Mesendoderm (in vitro differentiated cells): Measurements from ENCODE around the gene OR5V1. TPM values are rescaled to one million over a fixed set of nuclear protein-coding genes. Genes with fewer than 3 reads are reported as not detected.

Source experiments
- DNase-seq: peaks from one replicate; pipeline ENCODE4 v3.0.0; 2013
- H2AK5ac ChIP-seq: 2 replicates; pipeline ENCODE4 v1.6.1; 2013; ENCODE audit warnings: low read length, inconsistent platforms
- H2BK120ac ChIP-seq: 2 replicates; pipeline ENCODE4 v1.6.1; 2013; ENCODE audit warnings: low read depth, mild to moderate bottlenecking, low read length, moderate library complexity, mixed read lengths
- H2BK15ac ChIP-seq: replicated peaks from 2 replicates; pipeline ENCODE4 v1.6.1; 2013; ENCODE audit warnings: low read depth, mild to moderate bottlenecking, moderate library complexity
- H2BK5ac ChIP-seq: 2 replicates; pipeline ENCODE4 v1.6.1; 2013; ENCODE audit warnings: low read length, inconsistent platforms
- H3K18ac ChIP-seq: 2 replicates; pipeline ENCODE4 v1.6.1; 2013; ENCODE audit warnings: mild to moderate bottlenecking, low read length, mixed read lengths
- H3K23ac ChIP-seq: one replicate; pipeline ENCODE4 v1.6.1; 2013; ENCODE audit warnings: low read length
- H3K27ac ChIP-seq: 2 replicates; pipeline ENCODE4 v1.5.1; 2013; ENCODE audit warnings: low read depth, mild to moderate bottlenecking, inconsistent platforms, low read length, moderate library complexity
- H3K27me3 ChIP-seq: 2 replicates; pipeline ENCODE4 v1.6.1; 2013; ENCODE audit warnings: low read length, control low read depth, mild to moderate bottlenecking, inconsistent platforms; ENCODE audit not compliant: insufficient read depth, poor library complexity
- H3K36me3 ChIP-seq: 2 replicates; pipeline ENCODE4 v1.6.1; 2013; ENCODE audit warnings: low read length, inconsistent platforms; ENCODE audit not compliant: control insufficient read depth, insufficient read depth
- H3K4ac ChIP-seq: one replicate; pipeline ENCODE4 v1.6.1; 2013; ENCODE audit warnings: low read depth, mild to moderate bottlenecking, low read length, moderate library complexity
- H3K4me1 ChIP-seq: 2 replicates; pipeline ENCODE4 v1.6.1; 2013; ENCODE audit warnings: low read depth, low read length, inconsistent platforms; ENCODE audit not compliant: control insufficient read depth
- H3K4me2 ChIP-seq: 2 replicates; pipeline ENCODE4 v1.6.1; 2013; ENCODE audit warnings: low read length
- H3K4me3 ChIP-seq: 2 replicates; pipeline ENCODE4 v1.5.1; 2013; ENCODE audit warnings: mild to moderate bottlenecking, low read length
- H3K56ac ChIP-seq: one replicate; pipeline ENCODE4 v1.6.1; 2013; ENCODE audit warnings: low read length
- H3K79me1 ChIP-seq: 2 replicates; pipeline ENCODE4 v1.6.1; 2013; ENCODE audit warnings: low read length, inconsistent platforms
- H3K79me2 ChIP-seq: 2 replicates; pipeline ENCODE4 v1.6.1; 2013; ENCODE audit warnings: mild to moderate bottlenecking, low read length; ENCODE audit not compliant: control insufficient read depth, insufficient read depth
- H3K9ac ChIP-seq: 2 replicates; pipeline ENCODE4 v1.6.1; 2013; ENCODE audit warnings: low read length, inconsistent platforms
- H4K5ac ChIP-seq: one replicate; pipeline ENCODE4 v1.6.1; 2013; ENCODE audit warnings: low read length
- H4K8ac ChIP-seq: one replicate; pipeline ENCODE4 v1.6.1; 2013; ENCODE audit warnings: low read depth, mild to moderate bottlenecking, control low read depth, low read length, moderate library complexity
- WGBS: extraction: QIAGEN DNeasy Blood & Tissue Kit; methylation state at CpG from one replicate; pipeline ENCODE4 v1.1.7; 2013; ENCODE audit warnings: low lambda C conversion rate, missing lambda C conversion rate; ENCODE audit not compliant: insufficient coverage; ENCODE audit errors: extremely low coverage; 5-methylcytosine and 5-hydroxymethylcytosine counted together
- polyA plus RNA-seq, 2 experiments: library from polyadenylated mRNA; stranded (reverse); fragments of 200-250 nt; gene quantifications; one replicate each; pipeline ENCODE4 v1.2.3, GENCODE V29; 2013

The OR5V1 gene
- not detected for polyA plus RNA-seq (2013, experiment 1 of 2)
- not detected for polyA plus RNA-seq (2013, experiment 2 of 2)

DNA sequence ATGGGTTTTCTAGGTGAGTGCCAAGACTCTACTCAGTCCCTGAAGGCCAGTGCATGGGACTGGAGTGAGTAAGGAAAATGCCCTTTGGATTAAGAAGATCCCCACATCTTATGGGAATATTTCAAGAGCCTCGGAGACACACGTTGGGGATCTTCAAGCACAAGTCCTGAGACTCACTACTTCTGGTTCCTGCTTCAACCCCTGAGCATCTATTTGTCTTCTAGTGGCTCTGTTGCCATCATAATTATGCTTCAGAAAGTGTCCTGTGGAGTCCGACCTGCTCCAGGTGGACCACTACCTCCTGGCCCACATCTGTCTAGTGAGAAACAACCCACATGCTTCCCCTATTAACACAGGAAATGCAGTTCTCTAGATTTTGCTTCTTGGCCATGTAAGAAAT lies at the start of gene OR5V1:
TSS of gene OR5V1 (minus strand) at position 101 of the 400 bp plus-strand sequence. CDS start 12,670 bp downstream, outside the sequence.
- Histone ChIP-seq H3K27me3 (no peaks in the 10 kb centered on the region), H3K79me2 (no peaks in the 10 kb centered on the region), H3K36me3 (no peaks in the 10 kb centered on the region), H3K23ac (no peak within 1 kb of the TSS), H3K9ac (no peak within 1 kb of the TSS), H4K5ac (no peak within 1 kb of the TSS), H3K27ac (no peak within 1 kb of the TSS), H2BK15ac (no peak within 1 kb of the TSS), H3K56ac (no peak within 1 kb of the TSS), H2AK5ac (no peak within 1 kb of the TSS), H4K8ac (no peak within 1 kb of the TSS), H3K4me2 (no peak within 1 kb of the TSS), H2BK120ac (no peak within 1 kb of the TSS), H3K4me1 (no peaks in the 10 kb centered on the region), H3K79me1 (no peaks in the 10 kb centered on the region), H2BK5ac (no peak within 1 kb of the TSS), H3K4ac (no peak within 1 kb of the TSS), H3K4me3 (no peak within 1 kb of the TSS), H3K18ac (no peak within 1 kb of the TSS)
- no CpG with 5 or more reads among the region's 3 CpGs for WGBS
- DNase-seq: no peak

DNA sequence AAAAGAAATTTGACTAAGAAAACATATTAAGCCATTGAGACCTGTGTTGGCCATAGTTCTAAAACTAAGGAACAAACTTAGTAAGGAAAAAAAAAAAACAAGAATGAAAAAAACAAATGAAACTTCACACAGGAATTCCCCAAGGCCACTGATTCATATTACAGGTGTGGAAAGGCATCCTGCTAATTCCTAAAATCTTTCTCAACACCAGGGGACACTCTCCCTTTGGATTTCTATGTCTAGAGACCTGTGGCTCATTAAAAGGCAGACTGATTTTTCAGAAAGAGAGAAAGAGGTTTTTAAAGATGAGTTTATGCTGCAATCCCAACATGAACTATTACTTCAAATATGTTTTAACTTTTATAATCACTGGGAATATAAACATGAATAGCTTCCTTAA lies 45.9 kb upstream of the OR5V1 start, which contains the start of gene OR12D1:
TSS of gene OR12D1 (plus strand) at position 341 of the 400 bp plus-strand sequence.
- no peaks in the 10 kb centered on the region for H3K27me3 ChIP-seq
- no peak within 1 kb of the TSS for H2BK5ac ChIP-seq
- no peak within 1 kb of the TSS for H2BK15ac ChIP-seq
- H3K23ac ChIP-seq: no peak within 1 kb of the TSS
- H3K79me2 ChIP-seq: no peaks in the 10 kb centered on the region
- H4K5ac ChIP-seq: no peak within 1 kb of the TSS
- H3K4me3 ChIP-seq: no peak within 1 kb of the TSS
- no peak within 1 kb of the TSS for H4K8ac ChIP-seq
- no peak within 1 kb of the TSS for H3K4me2 ChIP-seq
- no peak within 1 kb of the TSS for H2AK5ac ChIP-seq
- no peak within 1 kb of the TSS for H3K9ac ChIP-seq
- no peak within 1 kb of the TSS for H3K18ac ChIP-seq
- H3K4ac ChIP-seq: no peak within 1 kb of the TSS
- no peaks in the 10 kb centered on the region for H3K4me1 ChIP-seq
- H3K27ac ChIP-seq: no peak within 1 kb of the TSS
- no peaks in the 10 kb centered on the region for H3K36me3 ChIP-seq
- DNase-seq: peak; percentile 61
- no peak within 1 kb of the TSS for H2BK120ac ChIP-seq
- H3K56ac ChIP-seq: no peak within 1 kb of the TSS
- no peaks in the 10 kb centered on the region for H3K79me1 ChIP-seq

DNA sequence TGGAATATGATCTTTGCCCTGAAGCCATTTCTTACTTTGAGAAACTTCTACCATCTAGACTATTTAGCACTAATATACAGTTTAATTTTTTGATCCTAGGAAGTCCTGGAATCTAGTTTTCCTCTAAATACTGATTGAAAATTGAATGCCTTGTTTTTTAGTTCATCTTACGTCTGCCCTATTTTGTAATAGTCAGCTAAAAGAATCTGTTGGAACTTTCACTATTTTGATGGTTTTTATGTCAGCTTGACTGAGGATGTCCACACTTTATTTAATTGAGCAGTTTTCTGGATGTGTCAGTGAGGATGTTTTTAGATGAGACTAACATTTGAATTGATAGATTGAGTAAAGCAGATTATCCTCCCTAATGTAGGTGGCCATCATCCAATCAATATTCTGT lies 35.1 kb upstream of the OR5V1 start:
- no peak overlapping the region for H2BK5ac ChIP-seq
- no peak overlapping the region for H3K4me2 ChIP-seq
- H3K56ac ChIP-seq: no peak overlapping the region
- WGBS: no CpG with 5 or more reads among the region's 1 CpG
- H3K79me1 ChIP-seq: no peaks in the 10 kb centered on the region
- no peak overlapping the region for H4K8ac ChIP-seq
- H3K23ac ChIP-seq: no peak overlapping the region
- H3K36me3 ChIP-seq: no peaks in the 10 kb centered on the region
- no peak overlapping the region for H3K4me3 ChIP-seq
- no peak overlapping the region for H3K27ac ChIP-seq
- H3K18ac ChIP-seq: no peak overlapping the region
- no peak overlapping the region for H4K5ac ChIP-seq
- DNase-seq: no peak
- H3K27me3 ChIP-seq: no peaks in the 10 kb centered on the region
- H3K9ac ChIP-seq: no peak overlapping the region
- H3K4me1 ChIP-seq: no peaks in the 10 kb centered on the region
- H2AK5ac ChIP-seq: no peak overlapping the region
- H3K79me2 ChIP-seq: no peaks in the 10 kb centered on the region
- H2BK15ac ChIP-seq: no peak overlapping the region
- H3K4ac ChIP-seq: no peak overlapping the region
- no peak overlapping the region for H2BK120ac ChIP-seq

DNA sequence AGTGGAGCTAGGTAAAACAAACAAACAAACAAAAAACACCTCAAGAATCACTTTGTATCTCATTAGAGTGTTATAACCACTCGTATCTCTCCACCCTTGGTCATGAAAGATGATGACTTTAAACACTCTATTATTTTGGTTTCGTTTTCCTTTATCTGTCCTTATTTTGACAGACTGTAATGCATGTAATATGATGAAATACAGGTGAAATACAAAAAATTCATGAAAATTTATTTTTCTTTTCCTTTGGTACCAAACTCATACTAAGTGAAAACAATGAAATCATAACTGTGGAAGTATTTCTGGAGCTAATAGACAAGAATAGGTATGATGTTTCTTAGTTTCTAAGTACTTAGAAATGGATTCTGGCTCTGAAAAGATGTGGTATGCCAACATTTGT lies 30.9 kb upstream of the OR5V1 start:
- no peak overlapping the region for H3K9ac ChIP-seq
- H2BK120ac ChIP-seq: no peak overlapping the region
- no peaks in the 10 kb centered on the region for H3K79me2 ChIP-seq
- no peak overlapping the region for H2BK5ac ChIP-seq
- H3K4me1 ChIP-seq: no peaks in the 10 kb centered on the region
- no peak for DNase-seq
- H4K8ac ChIP-seq: no peak overlapping the region
- no peak overlapping the region for H3K4ac ChIP-seq
- H3K56ac ChIP-seq: no peak overlapping the region
- H3K36me3 ChIP-seq: no peaks in the 10 kb centered on the region
- no peak overlapping the region for H3K4me3 ChIP-seq
- H2AK5ac ChIP-seq: no peak overlapping the region
- H3K79me1 ChIP-seq: no peaks in the 10 kb centered on the region
- no peak overlapping the region for H3K4me2 ChIP-seq
- H3K18ac ChIP-seq: no peak overlapping the region
- no peak overlapping the region for H3K27ac ChIP-seq
- H3K23ac ChIP-seq: no peak overlapping the region
- WGBS: no CpG with 5 or more reads among the region's 2 CpGs
- H4K5ac ChIP-seq: no peak overlapping the region
- H3K27me3 ChIP-seq: no peaks in the 10 kb centered on the region
- H2BK15ac ChIP-seq: no peak overlapping the region

DNA sequence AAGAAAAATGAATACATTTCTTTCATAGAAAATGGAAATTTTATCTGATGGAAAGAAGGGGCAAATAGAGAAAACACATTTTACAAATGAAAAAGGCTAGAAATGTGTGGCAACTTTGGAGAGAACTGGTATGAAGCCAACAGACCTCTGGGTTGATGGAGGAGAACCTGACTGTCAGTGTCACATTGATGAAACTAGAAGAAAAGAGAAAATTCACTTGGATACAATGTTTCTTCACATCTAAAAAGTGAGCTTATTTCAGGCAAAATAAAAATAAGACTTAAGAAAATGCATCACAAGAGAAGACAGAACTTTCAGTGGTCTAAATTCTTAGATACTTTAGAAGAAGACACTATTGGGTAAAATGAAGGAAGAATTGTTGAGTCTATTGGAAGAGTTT lies 26.7 kb upstream of the OR5V1 start, which contains the start of gene OR12D2:
TSS of gene OR12D2 (plus strand) at position 301 of the 400 bp plus-strand sequence. CDS start 1,069 bp downstream, outside the sequence.
- H3K79me1 ChIP-seq: no peaks in the 10 kb centered on the region
- no peak within 1 kb of the TSS for H3K56ac ChIP-seq
- H2BK15ac ChIP-seq: no peak within 1 kb of the TSS
- DNase-seq: no peak
- no peak within 1 kb of the TSS for H4K8ac ChIP-seq
- no peak within 1 kb of the TSS for H4K5ac ChIP-seq
- H2BK5ac ChIP-seq: no peak within 1 kb of the TSS
- H3K23ac ChIP-seq: no peak within 1 kb of the TSS
- H3K79me2 ChIP-seq: no peaks in the 10 kb centered on the region
- H3K27ac ChIP-seq: no peak within 1 kb of the TSS
- no peaks in the 10 kb centered on the region for H3K4me1 ChIP-seq
- no peaks in the 10 kb centered on the region for H3K27me3 ChIP-seq
- no peak within 1 kb of the TSS for H2BK120ac ChIP-seq
- H2AK5ac ChIP-seq: no peak within 1 kb of the TSS
- H3K18ac ChIP-seq: no peak within 1 kb of the TSS
- no peaks in the 10 kb centered on the region for H3K36me3 ChIP-seq
- H3K4me3 ChIP-seq: no peak within 1 kb of the TSS
- no peak within 1 kb of the TSS for H3K9ac ChIP-seq
- H3K4ac ChIP-seq: no peak within 1 kb of the TSS
- no peak within 1 kb of the TSS for H3K4me2 ChIP-seq

DNA sequence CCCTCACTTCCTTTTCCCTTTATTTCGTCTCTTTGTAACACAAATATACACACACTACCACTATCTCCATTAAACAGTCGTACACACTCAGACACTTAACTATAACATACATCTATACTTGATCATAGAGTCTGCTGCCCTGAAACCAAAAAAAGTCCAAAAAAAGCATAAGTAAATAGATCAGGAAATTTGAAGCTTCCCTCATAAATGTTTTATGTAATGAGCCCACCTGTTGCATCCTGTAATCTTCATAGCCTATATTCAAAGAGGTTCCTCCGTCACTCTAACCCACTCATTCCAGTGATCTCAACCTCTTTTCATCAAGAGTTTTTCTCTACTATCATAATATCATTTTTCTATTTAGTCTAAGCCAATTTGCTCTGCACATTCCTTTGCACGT lies 19.9 kb upstream of the OR5V1 start:
- Histone ChIP-seq H3K79me2 (no peaks in the 10 kb centered on the region), H3K9ac (no peak overlapping the region), H4K8ac (no peak overlapping the region), H2AK5ac (no peak overlapping the region), H3K4me1 (no peaks in the 10 kb centered on the region), H3K4me3 (no peak overlapping the region), H2BK120ac (no peak overlapping the region), H3K56ac (no peak overlapping the region), H3K27ac (no peak overlapping the region), H3K18ac (no peak overlapping the region), H2BK15ac (no peak overlapping the region), H3K23ac (no peak overlapping the region), H3K27me3 (no peaks in the 10 kb centered on the region), H4K5ac (no peak overlapping the region), H3K79me1 (no peaks in the 10 kb centered on the region), H3K4ac (no peak overlapping the region), H3K36me3 (no peaks in the 10 kb centered on the region), H3K4me2 (no peak overlapping the region), H2BK5ac (no peak overlapping the region)
- 100% methylated on average over 2 of the region's 4 CpGs for WGBS
- no peak for DNase-seq
